Hepatocyte (in vitro differentiated cells): Measurements from ENCODE around the gene LRRC32.

Source experiments
- EZH2 ChIP-seq: fragments of 200-600 bp; sonication (generic); IDR thresholded peaks from 2 replicates; pipeline ENCODE4 v1.6.1; 2016; ENCODE audit warnings: antibody characterized with exemption, mild to moderate bottlenecking, borderline replicate concordance
- EZH2phosphoT487 ChIP-seq: fragments of 200-600 bp; sonication (generic); IDR thresholded peaks from one replicate; pipeline ENCODE4 v1.6.1; 2018; ENCODE audit warnings: antibody characterized with exemption, mild to moderate bottlenecking, low read depth, moderate library complexity; ENCODE audit not compliant: unreplicated experiment, severe bottlenecking
- TF ChIP-seq, protein P1 (sequence below): fragments of 200-600 bp; sonication (generic); IDR thresholded peaks from 2 replicates; pipeline ENCODE4 v1.5.1; 2016; ENCODE audit warnings: antibody characterized with exemption, mild to moderate bottlenecking; ENCODE audit not compliant: poor library complexity

DNA sequence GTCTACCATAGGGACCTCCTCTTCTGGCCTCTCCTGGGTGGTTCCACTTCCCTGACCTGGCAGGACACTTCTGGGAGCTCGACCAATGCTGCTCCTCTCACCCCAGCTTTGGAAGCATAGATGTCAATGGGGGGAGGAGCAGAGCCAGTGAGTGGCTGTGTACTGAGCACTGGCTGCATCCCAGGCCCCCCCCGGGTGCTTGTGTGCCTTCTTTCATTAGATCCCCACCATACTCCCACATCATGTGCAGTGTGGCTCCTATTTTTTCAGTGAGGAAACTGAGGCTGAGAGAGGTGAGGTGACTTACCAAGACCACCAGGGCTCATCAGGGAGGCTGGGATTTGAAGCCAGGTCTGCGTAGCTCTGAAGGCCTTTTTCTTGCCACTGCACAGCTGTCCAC, 44.3 kb downstream of the LRRC32 start:
- TF ChIP-seq, protein P1, sequence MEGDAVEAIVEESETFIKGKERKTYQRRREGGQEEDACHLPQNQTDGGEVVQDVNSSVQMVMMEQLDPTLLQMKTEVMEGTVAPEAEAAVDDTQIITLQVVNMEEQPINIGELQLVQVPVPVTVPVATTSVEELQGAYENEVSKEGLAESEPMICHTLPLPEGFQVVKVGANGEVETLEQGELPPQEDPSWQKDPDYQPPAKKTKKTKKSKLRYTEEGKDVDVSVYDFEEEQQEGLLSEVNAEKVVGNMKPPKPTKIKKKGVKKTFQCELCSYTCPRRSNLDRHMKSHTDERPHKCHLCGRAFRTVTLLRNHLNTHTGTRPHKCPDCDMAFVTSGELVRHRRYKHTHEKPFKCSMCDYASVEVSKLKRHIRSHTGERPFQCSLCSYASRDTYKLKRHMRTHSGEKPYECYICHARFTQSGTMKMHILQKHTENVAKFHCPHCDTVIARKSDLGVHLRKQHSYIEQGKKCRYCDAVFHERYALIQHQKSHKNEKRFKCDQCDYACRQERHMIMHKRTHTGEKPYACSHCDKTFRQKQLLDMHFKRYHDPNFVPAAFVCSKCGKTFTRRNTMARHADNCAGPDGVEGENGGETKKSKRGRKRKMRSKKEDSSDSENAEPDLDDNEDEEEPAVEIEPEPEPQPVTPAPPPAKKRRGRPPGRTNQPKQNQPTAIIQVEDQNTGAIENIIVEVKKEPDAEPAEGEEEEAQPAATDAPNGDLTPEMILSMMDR, result no peak
- TF ChIP-seq EZH2 (no peak), EZH2phosphoT487 (no peak)
